ENCODE measurements around the gene CSGALNACT2.
"Not testable (repeated sequence)": the region's sequence is repeated elsewhere in the genome, so short reads cannot be mapped to it uniquely, and the experiment has no call there.

CSGALNACT2 gene

GRCh38 chr10:43170491-43170890 lies 32.2 kb downstream of the CSGALNACT2 start:
- no peak for DNase-seq (ENCODE audit: low read depth)
- H3K4me3 ChIP-seq (ENCODE audit: low read length) = no peak overlapping the region
- no peak for TF ChIP-seq CTCF (IDR thresholded peaks at IDR 0.05; ENCODE audit: insufficient read depth, low read depth, low read length, missing control alignments)

GRCh38 chr10:43172645-43173044 lies 34.4 kb downstream of the CSGALNACT2 start:
- H3K4me3 ChIP-seq (ENCODE audit: low read length) = no peak overlapping the region
- no peak for TF ChIP-seq CTCF (IDR thresholded peaks at IDR 0.05; ENCODE audit: insufficient read depth, low read depth, low read length, missing control alignments)
- DNase-seq (ENCODE audit: low read depth) = no peak

GRCh38 chr10:43173120-43173519 lies 34.9 kb downstream of the CSGALNACT2 start:
- TF ChIP-seq CTCF (IDR thresholded peaks at IDR 0.05; ENCODE audit: insufficient read depth, low read depth, low read length, missing control alignments) = no peak
- DNase-seq (ENCODE audit: low read depth) = no peak
- H3K4me3 ChIP-seq (ENCODE audit: low read length) = no peak overlapping the region

GRCh38 chr10:43174969-43175368 lies 36.7 kb downstream of the CSGALNACT2 start:
- no peak overlapping the region for H3K4me3 ChIP-seq (ENCODE audit: low read length)
- TF ChIP-seq CTCF (IDR thresholded peaks at IDR 0.05; ENCODE audit: insufficient read depth, low read depth, low read length, missing control alignments) = no peak
- DNase-seq (ENCODE audit: low read depth) = no peak

GRCh38 chr10:43176271-43176670 lies 38.0 kb downstream of the CSGALNACT2 start:
- DNase-seq (ENCODE audit: low read depth) = no peak
- TF ChIP-seq CTCF (IDR thresholded peaks at IDR 0.05; ENCODE audit: insufficient read depth, low read depth, low read length, missing control alignments) = no peak
- no peak overlapping the region for H3K4me3 ChIP-seq (ENCODE audit: low read length)

- no peak for DNase-seq (ENCODE audit: low read depth)
- no peak overlapping the region for H3K4me3 ChIP-seq (ENCODE audit: low read length)
- TF ChIP-seq CTCF (IDR thresholded peaks at IDR 0.05; ENCODE audit: insufficient read depth, low read depth, low read length, missing control alignments) = no peak
These were observed 39.4 kb downstream of the CSGALNACT2 start for GRCh38 chr10:43177595-43177994.

GRCh38 chr10:43181146-43181545 lies 42.9 kb downstream of the CSGALNACT2 start:
- DNase-seq (ENCODE audit: low read depth) = no peak
- TF ChIP-seq CTCF (IDR thresholded peaks at IDR 0.05; ENCODE audit: insufficient read depth, low read depth, low read length, missing control alignments) = no peak

GRCh38 chr10:43183764-43184163 lies 45.5 kb downstream of the CSGALNACT2 start:
- H3K4me3 ChIP-seq (ENCODE audit: low read length); DNase-seq (ENCODE audit: low read depth): not testable (repeated sequence)

More at GRCh38 chr10:43181146-43181545, 42.9 kb downstream of the CSGALNACT2 start:
- H3K4me3 ChIP-seq (ENCODE audit: low read length) = no peak overlapping the region
